HEK293T (cell line): ENCODE results near the gene OGG1.

ENCODE experiments used
- FOXM1 ChIP-seq: fragments of 450-650 bp; IDR thresholded peaks from 2 replicates; pipeline ENCODE4 v1.6.1; 2017; ENCODE audit warnings: mild to moderate bottlenecking, borderline replicate concordance
- HDGF ChIP-seq: fragments of 450-650 bp; IDR thresholded peaks from 2 replicates; pipeline ENCODE4 v1.6.1; 2017; ENCODE audit warnings: antibody characterized with exemption, borderline replicate concordance
- LEF1 ChIP-seq: fragments of 450-650 bp; IDR thresholded peaks from 2 replicates; pipeline ENCODE4 v1.6.1; 2017; ENCODE audit warnings: mild to moderate bottlenecking, borderline replicate concordance
- SUZ12 ChIP-seq: fragments of 450-650 bp; IDR thresholded peaks from 2 replicates; pipeline ENCODE4 v1.6.1; 2016; ENCODE audit warnings: mild to moderate bottlenecking

GRCh38 chr3:9750556-9751411 is 1.0 kb downstream of the OGG1 start:
- TF ChIP-seq LEF1 (no peak), HDGF (no peak), FOXM1 (no peak), SUZ12 (no peak)
